GM12878 (cell line): ENCODE results near the gene ITSN2. TPM values are rescaled to one million over a fixed set of nuclear protein-coding genes. Genes with fewer than 3 reads are reported as not detected.

Source experiments
- ATAC-seq: fragments of 200-7000 bp; cut with Tn5 transposase; 3 replicates; pipeline ENCODE4 v1.9.1; 2020; ENCODE audit warnings: mild to moderate bottlenecking, moderate library complexity
- BruUV-seq: library from RNA; stranded (reverse); fragments of 400-500 nt; replicated peaks from 2 replicates; lab custom pipeline; 2021; lab: Mats Ljungman, UMichigan
- CTCF ChIA-PET: fragments of 300-600 bp; sonication (Branson Sonifier 250); formaldehyde crosslinking; extraction: SDS; loops from one replicate; lab custom pipeline; 2021; ENCODE audit warnings: inconsistent platforms; lab: Yijun Ruan, JAX
- POLR2A ChIA-PET: fragments of 350-600 bp; formaldehyde crosslinking; extraction: SDS; loops from one replicate; lab custom pipeline; 2021; ENCODE audit warnings: inconsistent platforms; lab: Charles Lee
- RAD21 ChIA-PET: fragments of 300-600 bp; sonication (Branson Sonifier 250); formaldehyde crosslinking; loops from one replicate; lab custom pipeline; 2023; ENCODE audit warnings: antibody characterized with exemption; ENCODE audit not compliant: unreplicated experiment; lab: Charles Lee
- SMC1A ChIA-PET: fragments of 300-600 bp; sonication (Branson Sonifier 250); formaldehyde crosslinking; loops from one replicate; lab custom pipeline; 2023; ENCODE audit not compliant: unreplicated experiment, uncharacterized antibody; lab: Charles Lee
- DNase-seq: peaks from one replicate; pipeline ENCODE4 v3.0.0-alpha.2; 2011; ENCODE audit warnings: low read depth, low spot score
- FAIRE-seq: peaks from 3 replicates; lab custom pipeline; 2011; peaks lifted over from hg19 to GRCh38; lab: Jason Lieb, UNC
- H2AFZ ChIP-seq: 2 replicates; pipeline ENCODE4 v1.6.0; 2011; ENCODE audit warnings: low read depth, low read length, control low read depth; ENCODE audit not compliant: control insufficient read depth
- H3K27ac ChIP-seq: 2 replicates; pipeline ENCODE4 v1.5.1; 2011; ENCODE audit warnings: control low read depth; ENCODE audit not compliant: control insufficient read depth, insufficient read depth
- H3K27me3 ChIP-seq, 2 experiments: replicated peaks in 1 of 2; 2 replicates each; pipeline versions ENCODE4 v1.6.0 to v1.6.1; 2011; ENCODE audit warnings: low read length in 1 of 2; ENCODE audit not compliant: control insufficient read depth in 2 of 2, insufficient read depth in 2 of 2
- H3K36me3 ChIP-seq, 2 experiments: 2 replicates each; pipeline ENCODE4 v1.5.1; 2011; ENCODE audit warnings: low read length in 1 of 2; ENCODE audit not compliant: control insufficient read depth in 2 of 2, insufficient read depth in 2 of 2
- H3K4me1 ChIP-seq: 2 replicates; pipeline ENCODE4 v1.6.1; 2011; ENCODE audit warnings: mild to moderate bottlenecking, low read length, moderate library complexity, mixed read lengths; ENCODE audit not compliant: control insufficient read depth, insufficient read depth
- H3K4me2 ChIP-seq: 2 replicates; pipeline ENCODE4 v1.6.0; 2011; ENCODE audit warnings: control low read depth; ENCODE audit not compliant: control insufficient read depth, insufficient read depth
- H3K4me3 ChIP-seq: fragments of 200-600 bp; sonication (generic); 2 replicates; pipeline ENCODE4 v1.5.1; 2016
- H3K79me2 ChIP-seq: 2 replicates; pipeline ENCODE4 v1.6.0; 2011; ENCODE audit warnings: low read length; ENCODE audit not compliant: control insufficient read depth, insufficient read depth
- H3K9ac ChIP-seq: 2 replicates; pipeline ENCODE4 v1.8.0; 2011; ENCODE audit warnings: low read length, control low read depth, mixed read lengths; ENCODE audit not compliant: control insufficient read depth, insufficient read depth
- H3K9me3 ChIP-seq: replicated peaks from 3 replicates; pipeline ENCODE4 v1.5.1; 2011; ENCODE audit warnings: mild to moderate bottlenecking, low read length; ENCODE audit not compliant: control insufficient read depth, insufficient read depth
- H4K20me1 ChIP-seq: 2 replicates; pipeline ENCODE4 v1.6.0; 2011; ENCODE audit not compliant: control insufficient read depth, insufficient read depth
- ATF7 ChIP-seq: fragments of 450-650 bp; IDR thresholded peaks from 2 replicates; pipeline ENCODE4 v1.6.1; 2016; ENCODE audit warnings: low read depth, mild to moderate bottlenecking
- CREM ChIP-seq: IDR thresholded peaks from 2 replicates; pipeline ENCODE4 v1.6.1; 2014; ENCODE audit warnings: antibody characterized with exemption, low read depth
- EGR1 ChIP-seq, 2 experiments: IDR thresholded peaks; 1 replicate in 1 of 2; 2 replicates in 1 of 2; pipeline ENCODE4 v1.6.1; 2011 to 2012; ENCODE audit warnings: low read depth in 2 of 2, low read length in 2 of 2, borderline replicate concordance in 1 of 2, mild to moderate bottlenecking in 1 of 2, moderate library complexity in 1 of 2
- IKZF2 ChIP-seq, 2 experiments: fragments of 450-650 bp; IDR thresholded peaks; 2 replicates each; pipeline ENCODE4 v1.6.1; 2017; ENCODE audit warnings: mild to moderate bottlenecking in 2 of 2, moderate library complexity in 2 of 2
- JUNB ChIP-seq: IDR thresholded peaks from 2 replicates; pipeline ENCODE4 v1.6.1; 2016; ENCODE audit warnings: antibody characterized with exemption, mild to moderate bottlenecking
- NFIC ChIP-seq: IDR thresholded peaks from 2 replicates; pipeline ENCODE4 v1.6.1; 2012; ENCODE audit warnings: low read depth, mild to moderate bottlenecking, inconsistent platforms, low read length, moderate library complexity
- PAX8 ChIP-seq: fragments of 450-650 bp; IDR thresholded peaks from 2 replicates; pipeline ENCODE4 v1.6.1; 2017; ENCODE audit warnings: mild to moderate bottlenecking, moderate library complexity
- POU2F2 ChIP-seq: IDR thresholded peaks from 3 replicates; pipeline ENCODE4 v1.6.1; 2011; ENCODE audit warnings: low read depth, mild to moderate bottlenecking, low read length, borderline replicate concordance
- RAD21 ChIP-seq: IDR thresholded peaks from 2 replicates; pipeline ENCODE4 v1.6.1; 2011; ENCODE audit warnings: mild to moderate bottlenecking, low read depth, low read length, moderate library complexity; ENCODE audit not compliant: insufficient read depth
- RB1 ChIP-seq: fragments of 450-650 bp; formaldehyde crosslinking; IDR thresholded peaks from 2 replicates; pipeline ENCODE4 v1.6.1; 2017; ENCODE audit warnings: mild to moderate bottlenecking, borderline replicate concordance
- SIN3A ChIP-seq: IDR thresholded peaks from 2 replicates; pipeline ENCODE4 v1.6.1; 2012; ENCODE audit warnings: low read depth, low read length, improper control_type of control experiment
- SMARCA5 ChIP-seq: fragments of 450-650 bp; IDR thresholded peaks from 2 replicates; pipeline ENCODE4 v1.6.1; 2017; ENCODE audit warnings: mild to moderate bottlenecking
- SREBF1 ChIP-seq: IDR thresholded peaks from 2 replicates; pipeline ENCODE4 v1.6.1; 2012; ENCODE audit warnings: mild to moderate bottlenecking, low read length
- TARDBP ChIP-seq: IDR thresholded peaks from 2 replicates; pipeline ENCODE4 v1.6.1; 2016; ENCODE audit warnings: borderline replicate concordance
- YBX1 ChIP-seq: fragments of 450-650 bp; IDR thresholded peaks from 2 replicates; pipeline ENCODE4 v1.6.1; 2016; ENCODE audit warnings: antibody characterized with exemption
- ZNF274 ChIP-seq: IDR thresholded peaks from one replicate; pipeline ENCODE4 v1.8.0; 2011; ENCODE audit not compliant: insufficient read length, insufficient read depth
- WGBS: methylation state at CpG from one replicate; pipeline ENCODE4 v1.1.6; 2016; ENCODE audit warnings: low lambda C conversion rate; ENCODE audit not compliant: insufficient replicate concordance, insufficient coverage; ENCODE audit errors: missing lambda C conversion rate; 5-methylcytosine and 5-hydroxymethylcytosine counted together
- in situ Hi-C: fragments of 300-500 bp; cut with MboI; formaldehyde crosslinking; loops from 9 replicates; pipeline ENCODE4 v1.14.3; 2018; ENCODE audit warnings: mixed read lengths
- intact Hi-C: fragments of 100-400 bp; cut with micrococcal nuclease; formaldehyde crosslinking; loops from one replicate; pipeline ENCODE4 v1.14.2; 2022; ENCODE audit not compliant: unreplicated experiment
- polyA plus RNA-seq, 11 experiments: library from polyadenylated mRNA; depleted of rRNA in 4 of 11; unstranded in 6 of 11; stranded (reverse) in 5 of 11; fragments of >200 nt; fragmentation: Nextera tagmentation in 4 of 11; fragmentation: Illumina TruSeq in 1 of 11; extraction: Ambion mirVana in 4 of 11; extraction: Trizol in 1 of 11; gene quantifications; 1 replicate in 1 of 11; 2 replicates in 10 of 11; pipeline versions ENCODE4 v1.2.1 to v1.2.3, GENCODE V29; 2011 to 2016; ENCODE audit warnings: inconsistent platforms in 2 of 11, missing spikeins in 2 of 11, low read depth in 1 of 11
- total RNA-seq, 4 experiments: library from RNA; depleted of rRNA in 3 of 4; stranded (reverse); fragments of >200 nt in 3 of 4; fragmentation: Illumina TruSeq in 1 of 4; extraction: Trizol in 1 of 4; gene quantifications; 2 replicates each; pipeline versions ENCODE4 v1.2.1 to v1.2.3, GENCODE V29; 2013 to 2021
- TF ChIP-seq, protein P1 (sequence below), 3 experiments: IDR thresholded peaks in 2 of 3; conservative IDR thresholded peaks in 1 of 3; 2 replicates each; pipeline ENCODE4 v1.5.1; 2011; ENCODE audit warnings: low read depth in 3 of 3, low read length in 3 of 3, mild to moderate bottlenecking in 3 of 3, control low read depth in 2 of 3, moderate library complexity in 2 of 3, inconsistent platforms in 1 of 3, mixed read lengths in 1 of 3; ENCODE audit not compliant: control insufficient read depth in 2 of 3, insufficient read depth in 1 of 3; ENCODE audit errors: extremely low read depth in 1 of 3

Gene ITSN2
- total and polyA plus RNA-seq, 10 of the 15 experiments (the other 5 are each of a cell fraction or from before 2014, with no cell fraction given): 20.5 to 80.0 (median 54.7) TPM

- Histone ChIP-seq H3K4me1 (peaks cover 29% of the 10 kb centered on the region), H3K27ac (no peak overlapping the region; the same call in 1 of the 2 replicates), H3K9ac (no peak overlapping the region), H3K4me3 (no peak overlapping the region), H4K20me1 (no peaks in the 10 kb centered on the region), H2AFZ (no peak overlapping the region), H3K79me2 (peaks cover 97% of the 10 kb centered on the region), H3K4me2 (peak overlapping the region; percentile 94), H3K9me3 (no peaks in the 10 kb centered on the region; the same call in 2 of the 3 replicates), H3K27me3 (no peaks in the 10 kb centered on the region), H3K36me3 (no peaks in the 10 kb centered on the region)
- CTCF ChIA-PET: interaction anchor here (1.2 to 5.2 kb wide), 5 partner anchors 10 to 36 kb away, joined by 4 to 44 read pairs (median 5); no protein-coding TSS in a partner anchor
- POLR2A ChIA-PET: interaction anchor here (0.5 to 1.5 kb wide), 3 partner anchors 9 to 164 kb away, joined by 5 to 12 read pairs (median 5); partner anchors contain the start of gene ITSN2
- WGBS: 4% methylated on average over 1 of the region's 1 CpG
- in situ Hi-C loops (loop anchor here (25.0 kb wide), 1 partner anchor 965 kb away; the partner anchor contains the start of gene KLHL29), intact Hi-C loops (no loop called here)
- TF ChIP-seq, protein P1, sequence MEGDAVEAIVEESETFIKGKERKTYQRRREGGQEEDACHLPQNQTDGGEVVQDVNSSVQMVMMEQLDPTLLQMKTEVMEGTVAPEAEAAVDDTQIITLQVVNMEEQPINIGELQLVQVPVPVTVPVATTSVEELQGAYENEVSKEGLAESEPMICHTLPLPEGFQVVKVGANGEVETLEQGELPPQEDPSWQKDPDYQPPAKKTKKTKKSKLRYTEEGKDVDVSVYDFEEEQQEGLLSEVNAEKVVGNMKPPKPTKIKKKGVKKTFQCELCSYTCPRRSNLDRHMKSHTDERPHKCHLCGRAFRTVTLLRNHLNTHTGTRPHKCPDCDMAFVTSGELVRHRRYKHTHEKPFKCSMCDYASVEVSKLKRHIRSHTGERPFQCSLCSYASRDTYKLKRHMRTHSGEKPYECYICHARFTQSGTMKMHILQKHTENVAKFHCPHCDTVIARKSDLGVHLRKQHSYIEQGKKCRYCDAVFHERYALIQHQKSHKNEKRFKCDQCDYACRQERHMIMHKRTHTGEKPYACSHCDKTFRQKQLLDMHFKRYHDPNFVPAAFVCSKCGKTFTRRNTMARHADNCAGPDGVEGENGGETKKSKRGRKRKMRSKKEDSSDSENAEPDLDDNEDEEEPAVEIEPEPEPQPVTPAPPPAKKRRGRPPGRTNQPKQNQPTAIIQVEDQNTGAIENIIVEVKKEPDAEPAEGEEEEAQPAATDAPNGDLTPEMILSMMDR (IDR thresholded peaks at IDR 0.05 in 2 of 3, conservative IDR thresholded peaks at IDR 0.05 in 1 of 3; ENCODE audit: control insufficient read depth in 2 of 3, extremely low read depth in 1 of 3, insufficient read depth in 1 of 3, low read depth in 3 of 3, low read length in 3 of 3): peak in 2 of 3 experiments; percentile 12 to 19; a peak in 2 of 6 replicates
- TF ChIP-seq SMARCA5: no peak
- SMC1A ChIA-PET: interaction anchor here (0.8 to 4.0 kb wide), 7 partner anchors 10 to 37 kb away, joined by 3 to 36 read pairs (median 8); no protein-coding TSS in a partner anchor
- FAIRE-seq (no peak), DNase-seq (no peak), ATAC-seq (0 out of 3 replicates have a peak, but pooled peaks have one; percentile 10)
- RAD21 ChIA-PET: interaction anchor here (0.8 to 2.4 kb wide), 5 partner anchors 10 to 36 kb away, joined by 3 to 12 read pairs (median 5); no protein-coding TSS in a partner anchor
- BruUV-seq: no TSS peak
Observed at GRCh38 chr2:24351981-24352380, 8.4 kb downstream of the ITSN2 start.

DNA sequence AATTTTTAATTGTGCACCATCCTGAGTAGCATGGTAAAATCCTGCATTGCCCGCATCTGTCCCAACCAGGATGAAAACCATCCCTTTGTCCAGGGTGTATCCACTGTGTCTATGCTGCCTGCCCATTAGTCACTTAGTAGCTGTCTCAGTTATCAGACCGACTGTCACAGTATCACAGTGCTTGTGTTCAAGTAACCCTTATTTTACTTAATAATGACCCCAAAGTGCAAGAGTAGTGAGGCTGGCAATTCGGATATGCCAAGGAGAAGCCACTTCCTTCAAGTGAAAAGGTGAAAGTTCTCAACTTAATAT is 8.8 kb downstream of the ITSN2 start:
- Histone ChIP-seq H3K4me2 (peak overlapping the region; percentile 94), H3K4me1 (peaks cover 29% of the 10 kb centered on the region)

More for the DNA sequence above, 8.8 kb downstream of the ITSN2 start:
- POLR2A ChIA-PET: interaction anchor here (0.7 to 1.5 kb wide), 6 partner anchors 9 to 74 kb away, joined by 3 to 12 read pairs (median 4); partner anchors contain the start of gene ITSN2
- Histone ChIP-seq H3K9ac (no peak overlapping the region), H3K9me3 (no peaks in the 10 kb centered on the region; the same call in 2 of the 3 replicates), H4K20me1 (no peaks in the 10 kb centered on the region), H3K36me3 (no peaks in the 10 kb centered on the region), H3K79me2 (peaks cover 97% of the 10 kb centered on the region), H3K4me3 (peak overlapping the region; percentile 56), H3K27me3 (no peaks in the 10 kb centered on the region), H3K27ac (peak overlapping the region; percentile 48), H2AFZ (no peak overlapping the region)
- CTCF ChIA-PET: interaction anchor here (1.1 to 5.2 kb wide), 5 partner anchors 8 to 36 kb away, joined by 5 to 44 read pairs (median 5); partner anchors contain the start of gene ITSN2
- FAIRE-seq (no peak), ATAC-seq (peak; percentile 32), DNase-seq (no peak)
- RAD21 ChIA-PET: interaction anchor here (0.8 to 2.8 kb wide), 9 partner anchors 8 to 425 kb away, joined by 3 to 22 read pairs (median 4); partner anchors contain the start of genes ATAD2B, ITSN2 and SF3B6
- TF ChIP-seq SIN3A (no peak), YBX1 (no peak), ZNF274 (no peak), NFIC (no peak), TARDBP (no peak), ATF7 (no peak), POU2F2 (no peak), RAD21 (no peak), SREBF1 (no peak), RB1 (no peak), PAX8 (no peak), IKZF2 (IDR thresholded peaks at IDR 0.05) (no peak), CREM (no peak), JUNB (no peak), EGR1 (IDR thresholded peaks at IDR 0.05; ENCODE audit: borderline replicate concordance in 1 of 2, low read depth in 2 of 2, low read length in 2 of 2) (no peak)
- WGBS: 46% methylated on average over 3 of the region's 3 CpGs
- no TSS peak for BruUV-seq
- in situ Hi-C loops: loop anchor here (25.0 kb wide), 1 partner anchor 964 kb away; the partner anchor contains the start of gene KLHL29
- SMC1A ChIA-PET: interaction anchor here (1.0 to 4.0 kb wide), 7 partner anchors 9 to 75 kb away, joined by 3 to 36 read pairs (median 8); no protein-coding TSS in a partner anchor
- intact Hi-C loops: no loop called here
